ENCODE results near the gene KDM5C.
"Not testable (repeated sequence)": the region's sequence is repeated elsewhere in the genome, so short reads cannot be mapped to it uniquely, and the experiment has no call there.

The KDM5C gene

DNA sequence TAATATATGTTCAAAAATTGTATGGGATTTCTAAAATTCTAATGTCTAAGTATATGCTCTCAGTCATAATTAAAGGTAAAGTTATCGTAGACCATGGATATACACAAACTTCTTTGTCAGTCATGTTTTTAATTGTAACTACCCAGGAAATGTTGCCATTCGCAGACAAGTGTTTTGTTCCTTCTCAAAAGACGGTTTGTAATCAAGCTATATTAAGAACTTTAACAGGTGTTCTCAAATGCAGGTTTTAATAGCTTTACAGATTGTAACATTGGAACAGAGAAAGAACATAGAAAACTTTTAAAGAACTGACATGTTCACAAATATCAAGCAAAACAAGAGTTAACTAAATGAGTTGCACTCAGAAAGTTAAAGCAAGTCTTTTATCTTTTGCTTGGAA is 58.9 kb downstream of the KDM5C start:
- H3K27ac ChIP-seq, result no peak overlapping the region
- no peak overlapping the region for H3K4me3 ChIP-seq
- H3K36me3 ChIP-seq, result no peaks in the 10 kb centered on the region; the same call in 1 of the 2 replicates
- H3K4me1 ChIP-seq, result no peaks in the 10 kb centered on the region
- no peaks in the 10 kb centered on the region for H3K9me3 ChIP-seq
- H4K20me1 ChIP-seq, result no peaks in the 10 kb centered on the region
- H3K9ac ChIP-seq, result no peak overlapping the region
- no peaks in the 10 kb centered on the region for H3K27me3 ChIP-seq
- H3K4me2 ChIP-seq, result no peak overlapping the region
- TF ChIP-seq Cebpa-rat (IDR thresholded peaks at IDR 0.05), result no peak

DNA sequence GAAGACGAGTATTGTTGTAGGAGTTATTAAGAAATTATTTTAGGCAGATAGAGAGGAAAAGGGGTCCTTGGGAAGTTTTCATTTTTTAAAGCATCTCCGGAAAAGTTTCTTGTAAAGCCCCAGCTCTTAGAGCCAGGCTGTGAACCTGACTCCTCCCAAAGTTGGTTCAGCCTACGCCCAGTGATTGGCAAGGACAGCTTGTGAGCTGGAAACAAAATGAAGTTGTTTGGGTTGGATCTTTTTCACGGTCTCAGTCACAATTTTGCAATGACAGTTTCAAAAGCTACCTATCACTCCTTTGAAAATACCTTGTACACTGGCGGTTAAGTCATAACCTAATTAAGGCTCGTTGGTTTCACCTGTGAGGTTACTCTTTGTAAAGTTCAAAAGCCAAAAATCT is 60.4 kb downstream of the KDM5C start:
- H3K9ac ChIP-seq, H3K27ac ChIP-seq, H3K4me1 ChIP-seq, H3K4me3 ChIP-seq, H3K9me3 ChIP-seq, H3K27me3 ChIP-seq, H3K4me2 ChIP-seq, H3K36me3 ChIP-seq, H4K20me1 ChIP-seq: not testable (repeated sequence)

DNA sequence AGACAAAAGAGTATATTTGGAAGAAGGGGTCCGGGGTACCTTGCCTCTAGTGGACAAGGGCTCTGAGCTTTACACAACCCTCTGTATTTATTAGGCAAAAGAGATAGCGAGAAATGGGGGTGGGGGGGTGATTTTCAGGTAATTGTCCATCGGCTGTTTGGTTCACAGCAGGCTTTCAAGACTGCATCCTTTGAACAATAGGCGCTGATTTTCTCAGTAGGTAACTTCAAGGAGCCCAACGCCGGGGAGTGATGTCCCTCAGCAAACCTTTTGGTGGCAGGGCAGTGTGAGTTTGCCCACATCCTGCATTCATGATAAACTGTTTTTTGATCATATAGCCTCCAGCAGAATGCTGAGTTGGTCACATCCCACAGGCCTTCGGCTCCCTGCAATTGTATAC is 61.6 kb downstream of the KDM5C start:
- Histone ChIP-seq H3K27ac (no peak overlapping the region), H3K9ac (no peak overlapping the region), H3K4me3 (no peak overlapping the region), H4K20me1 (no peaks in the 10 kb centered on the region), H3K9me3 (no peaks in the 10 kb centered on the region), H3K4me2 (no peak overlapping the region), H3K27me3 (no peaks in the 10 kb centered on the region), H3K4me1 (no peaks in the 10 kb centered on the region), H3K36me3 (no peaks in the 10 kb centered on the region)
- no peak for TF ChIP-seq Cebpa-rat (IDR thresholded peaks at IDR 0.05)

DNA sequence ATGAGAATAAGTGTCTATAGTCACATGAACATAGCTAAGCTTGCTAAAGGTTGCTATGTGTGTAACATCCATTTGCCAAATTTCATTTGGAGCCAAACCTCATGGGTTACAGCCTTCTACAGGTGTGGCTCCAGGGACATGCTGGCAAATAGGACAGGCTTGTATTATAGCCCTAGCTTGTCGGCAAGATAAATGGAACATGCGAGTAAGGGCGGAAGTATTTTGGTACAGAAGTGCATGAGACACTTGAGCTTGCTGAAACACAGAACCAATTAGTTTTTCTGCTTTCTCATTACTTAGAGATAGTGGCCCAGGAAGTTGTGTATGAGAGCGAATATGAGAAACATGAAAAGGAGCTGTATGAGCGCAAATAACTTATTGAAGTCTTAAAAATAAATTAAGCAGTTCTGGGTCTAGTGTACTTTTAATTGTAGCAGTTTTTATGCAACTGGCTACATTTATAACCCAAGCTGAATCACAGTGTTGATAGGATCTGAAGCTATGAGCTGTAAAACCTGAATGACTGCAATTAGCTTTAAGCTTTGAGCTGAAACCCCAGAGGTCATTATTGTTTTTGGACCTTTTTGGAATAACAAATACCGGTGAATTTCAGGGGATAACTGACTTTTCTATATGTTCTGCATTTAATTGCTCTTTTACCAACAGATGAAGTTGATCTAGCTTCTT is 64.6 kb downstream of the KDM5C start:
- Histone ChIP-seq H3K36me3 (no peaks in the 10 kb centered on the region), H3K4me2 (no peak overlapping the region), H4K20me1 (no peaks in the 10 kb centered on the region), H3K27me3 (no peaks in the 10 kb centered on the region), H3K9ac (no peak overlapping the region), H3K4me3 (no peak overlapping the region), H3K9me3 (no peaks in the 10 kb centered on the region), H3K27ac (no peak overlapping the region), H3K4me1 (no peaks in the 10 kb centered on the region)
- no peak for TF ChIP-seq Cebpa-rat (IDR thresholded peaks at IDR 0.05)

DNA sequence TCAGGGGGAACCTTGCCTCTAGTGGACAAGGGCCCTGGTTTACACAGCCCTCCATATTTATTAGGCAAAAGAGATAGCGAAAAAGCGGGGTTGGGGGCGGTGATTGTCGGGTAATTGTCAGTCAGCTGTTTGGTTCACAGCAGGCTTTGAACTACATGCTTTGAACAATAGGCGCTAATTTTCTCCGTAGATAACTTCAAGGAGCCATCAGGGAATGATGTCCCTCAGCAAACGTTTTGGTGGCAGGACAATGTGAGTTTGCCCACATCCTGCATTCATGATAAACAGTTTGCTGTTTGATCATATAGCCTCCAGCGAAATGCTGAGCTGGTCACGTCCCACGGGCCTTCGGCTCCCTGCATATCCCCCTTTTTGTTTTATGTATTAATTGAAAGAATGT is 65.8 kb downstream of the KDM5C start:
- Histone ChIP-seq H3K9me3 (peaks cover 5% of the 10 kb centered on the region; the same call in 1 of the 2 replicates), H3K4me3 (no peak overlapping the region), H3K9ac (no peak overlapping the region)

DNA sequence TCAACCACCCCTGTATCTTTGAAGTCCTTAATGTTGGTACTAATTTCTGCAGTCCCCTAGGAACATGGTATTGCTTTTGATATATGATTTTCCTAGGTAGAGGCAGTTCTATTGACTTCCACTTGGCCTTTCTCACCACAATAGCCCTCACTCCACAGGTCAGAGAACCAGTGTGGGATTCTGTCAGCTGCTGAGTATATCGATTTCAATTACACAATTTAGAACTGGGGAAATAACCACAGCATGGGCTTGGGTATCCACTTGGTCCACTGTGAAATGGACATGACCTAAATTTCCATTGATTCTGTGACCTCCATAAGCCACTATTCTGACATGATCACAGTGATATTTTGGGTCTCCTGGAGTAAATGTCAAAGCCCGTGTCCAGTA is 68.8 kb downstream of the KDM5C start:
- H3K4me3 ChIP-seq, result no peak overlapping the region
- H3K4me2 ChIP-seq, result no peak overlapping the region
- no peak overlapping the region for H3K27ac ChIP-seq
- no peak for TF ChIP-seq Cebpa-rat (IDR thresholded peaks at IDR 0.05)
- no peaks in the 10 kb centered on the region for H3K27me3 ChIP-seq
- H3K4me1 ChIP-seq, result no peaks in the 10 kb centered on the region
- H3K9ac ChIP-seq, result no peak overlapping the region
- peaks cover 5% of the 10 kb centered on the region for H3K9me3 ChIP-seq
- no peaks in the 10 kb centered on the region for H4K20me1 ChIP-seq
- H3K36me3 ChIP-seq, result no peaks in the 10 kb centered on the region

More for the DNA sequence above, 65.8 kb downstream of the KDM5C start:
- no peaks in the 10 kb centered on the region for H3K4me1 ChIP-seq
- no peak overlapping the region for H3K27ac ChIP-seq
- no peaks in the 10 kb centered on the region for H3K27me3 ChIP-seq
- no peak overlapping the region for H3K4me2 ChIP-seq
- H4K20me1 ChIP-seq, result no peaks in the 10 kb centered on the region
- no peak for TF ChIP-seq Cebpa-rat (IDR thresholded peaks at IDR 0.05)
- H3K36me3 ChIP-seq, result no peaks in the 10 kb centered on the region

DNA sequence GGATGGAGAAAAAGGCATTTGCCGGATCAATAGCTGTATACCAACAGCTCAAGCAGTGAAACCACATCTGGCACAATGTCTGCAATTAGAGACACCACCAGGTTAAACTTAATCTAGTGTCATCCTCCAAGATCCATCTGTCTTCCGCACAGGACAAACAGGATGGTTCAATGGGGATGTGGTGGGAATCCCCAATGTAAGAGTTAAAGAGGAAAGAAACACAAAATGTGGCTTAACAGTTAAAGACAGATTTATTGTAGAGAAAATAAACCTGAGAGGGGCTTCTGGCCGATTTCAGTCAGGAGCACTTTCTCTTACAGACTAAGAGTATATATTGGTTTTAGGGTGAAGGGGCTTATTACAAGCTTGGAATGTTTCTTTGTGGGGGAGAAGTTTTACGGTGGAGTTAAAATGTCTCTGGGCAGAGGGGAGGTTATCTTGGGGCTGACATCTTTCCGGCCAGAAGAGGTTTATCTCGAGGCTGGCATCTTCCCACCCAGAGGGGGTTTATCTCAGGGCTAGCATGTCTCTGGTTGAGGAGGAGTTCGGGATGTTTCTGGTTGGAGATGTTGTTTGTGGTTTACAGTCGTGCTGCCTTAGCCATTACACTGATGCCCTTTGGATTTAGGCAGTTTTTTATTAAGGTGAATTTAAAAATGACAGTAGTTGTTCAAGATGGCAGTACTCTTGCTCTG is 69.3 kb downstream of the KDM5C start:
- Histone ChIP-seq H3K4me3 (no peak overlapping the region), H3K36me3 (no peaks in the 10 kb centered on the region), H3K27me3 (no peaks in the 10 kb centered on the region), H3K27ac (no peak overlapping the region), H3K4me1 (no peaks in the 10 kb centered on the region), H3K4me2 (no peak overlapping the region), H4K20me1 (no peaks in the 10 kb centered on the region), H3K9me3 (peaks cover 5% of the 10 kb centered on the region), H3K9ac (no peak overlapping the region)
- TF ChIP-seq Cebpa-rat (IDR thresholded peaks at IDR 0.05), result no peak

DNA sequence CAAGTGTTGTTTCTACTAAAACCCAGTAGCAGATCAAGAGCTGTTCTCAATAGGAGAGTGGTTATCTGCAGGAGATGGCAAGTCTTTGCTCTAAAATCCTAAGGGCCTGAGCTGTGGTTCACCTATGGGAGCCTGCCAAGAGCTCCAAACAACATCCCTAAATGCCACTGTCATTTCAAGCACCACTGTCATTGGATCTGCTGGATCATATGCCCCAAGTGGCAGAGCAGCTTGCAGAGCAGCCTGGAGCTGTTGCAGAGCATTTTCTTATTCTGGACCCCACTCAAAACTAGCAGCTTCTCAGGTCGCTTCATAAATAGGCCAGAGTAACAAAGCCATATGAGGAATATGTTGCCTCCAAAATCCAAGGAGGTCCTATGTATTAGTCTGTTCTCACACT is 71.4 kb downstream of the KDM5C start:
- no peaks in the 10 kb centered on the region for H3K4me1 ChIP-seq
- H4K20me1 ChIP-seq, result no peaks in the 10 kb centered on the region
- H3K9me3 ChIP-seq, result peaks cover 5% of the 10 kb centered on the region
- no peaks in the 10 kb centered on the region for H3K36me3 ChIP-seq
- no peak for TF ChIP-seq Cebpa-rat (IDR thresholded peaks at IDR 0.05)
- no peak overlapping the region for H3K27ac ChIP-seq
- no peak overlapping the region for H3K4me3 ChIP-seq
- no peak overlapping the region for H3K4me2 ChIP-seq
- H3K27me3 ChIP-seq, result no peaks in the 10 kb centered on the region
- no peak overlapping the region for H3K9ac ChIP-seq
